Colonic mucosa (tissue), 4 donors: Measurements from ENCODE around the gene MMUT. TPM values are rescaled to one million over a fixed set of nuclear protein-coding genes. Genes with fewer than 3 reads are reported as not detected.
"Not testable (repeated sequence)": the region's sequence is repeated elsewhere in the genome, so short reads cannot be mapped to it uniquely, and the experiment has no call there.

Experiments
- DNase-seq: peaks from one replicate; pipeline ENCODE4 v3.0.0-alpha.2; 2020
- H3K27ac ChIP-seq: fragments of 200-600 bp; one replicate; pipeline ENCODE4 v1.8.0; 2021
- H3K27me3 ChIP-seq: fragments of 200-600 bp; one replicate; pipeline ENCODE4 v1.8.0; 2021
- H3K36me3 ChIP-seq: fragments of 200-600 bp; one replicate; pipeline ENCODE4 v1.8.0; 2021
- H3K4me1 ChIP-seq: fragments of 200-600 bp; one replicate; pipeline ENCODE4 v1.8.0; 2021; ENCODE audit warnings: mild to moderate bottlenecking
- H3K4me3 ChIP-seq: fragments of 200-600 bp; one replicate; pipeline ENCODE4 v1.8.0; 2021
- H3K9ac ChIP-seq, 2 donors: one replicate each; pipeline ENCODE4 v1.7.0; 2013; ENCODE audit warnings: control low read depth in 2 of 2, low read depth in 2 of 2, low read length in 2 of 2
- H3K9me3 ChIP-seq: fragments of 200-600 bp; one replicate; pipeline ENCODE4 v1.8.0; 2021
- intact Hi-C: fragments of 100-400 bp; cut with DNase I; formaldehyde crosslinking; loops from one replicate; pipeline ENCODE4 v1.14.1; 2022
- total RNA-seq, 2 donors: library from RNA; stranded (reverse); fragmentation: NEBNext Ultra II Directional in 1 of 2; extraction: Animal tissue kit (Norgen Biotek cat#: 25700) in 1 of 2; gene quantifications; one replicate each; pipeline ENCODE4 v1.2.1, GENCODE V29; 2021
- TF ChIP-seq, protein P1 (sequence below): fragments of 200-600 bp; IDR thresholded peaks from one replicate; pipeline ENCODE4 v1.8.0; 2022; ENCODE audit warnings: antibody characterized with exemption, mild to moderate bottlenecking
- donor health status: healthy.
- donor health status: DM: no; HTN: no; CAD: no.
- donor health status: DM: no; HTN: no; CAD: no.

The MMUT gene
- total RNA-seq, 2 donors from 2014 or later, result 23.2 to 56.5 TPM

DNA sequence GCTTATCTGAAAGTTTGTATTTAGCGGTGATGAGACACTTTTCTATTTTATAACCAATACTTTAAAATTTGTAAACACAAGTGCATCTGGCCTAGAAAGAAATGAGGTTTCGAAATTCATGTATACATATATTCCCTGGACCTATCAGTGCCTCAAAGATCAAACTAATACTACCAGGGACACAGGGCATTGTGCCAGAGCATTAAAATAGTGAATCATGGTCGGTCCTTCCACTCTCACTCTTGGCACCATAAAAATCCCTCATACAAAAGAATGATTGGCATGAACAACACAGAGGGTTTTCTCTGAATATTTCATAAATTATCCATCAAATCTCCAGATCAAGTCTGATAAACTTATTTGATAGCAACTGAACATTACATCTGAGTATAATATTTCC, 62.0 kb downstream of the MMUT start:
- Histone ChIP-seq H3K4me1 (no peaks in the 10 kb centered on the region), H3K36me3 (no peaks in the 10 kb centered on the region), H3K27me3 (no peaks in the 10 kb centered on the region), H3K9ac (no peak overlapping the region), H3K4me3 (no peak overlapping the region), H3K27ac (no peak overlapping the region), H3K9me3 (no peaks in the 10 kb centered on the region)
- TF ChIP-seq, protein P1, sequence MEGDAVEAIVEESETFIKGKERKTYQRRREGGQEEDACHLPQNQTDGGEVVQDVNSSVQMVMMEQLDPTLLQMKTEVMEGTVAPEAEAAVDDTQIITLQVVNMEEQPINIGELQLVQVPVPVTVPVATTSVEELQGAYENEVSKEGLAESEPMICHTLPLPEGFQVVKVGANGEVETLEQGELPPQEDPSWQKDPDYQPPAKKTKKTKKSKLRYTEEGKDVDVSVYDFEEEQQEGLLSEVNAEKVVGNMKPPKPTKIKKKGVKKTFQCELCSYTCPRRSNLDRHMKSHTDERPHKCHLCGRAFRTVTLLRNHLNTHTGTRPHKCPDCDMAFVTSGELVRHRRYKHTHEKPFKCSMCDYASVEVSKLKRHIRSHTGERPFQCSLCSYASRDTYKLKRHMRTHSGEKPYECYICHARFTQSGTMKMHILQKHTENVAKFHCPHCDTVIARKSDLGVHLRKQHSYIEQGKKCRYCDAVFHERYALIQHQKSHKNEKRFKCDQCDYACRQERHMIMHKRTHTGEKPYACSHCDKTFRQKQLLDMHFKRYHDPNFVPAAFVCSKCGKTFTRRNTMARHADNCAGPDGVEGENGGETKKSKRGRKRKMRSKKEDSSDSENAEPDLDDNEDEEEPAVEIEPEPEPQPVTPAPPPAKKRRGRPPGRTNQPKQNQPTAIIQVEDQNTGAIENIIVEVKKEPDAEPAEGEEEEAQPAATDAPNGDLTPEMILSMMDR, result no peak
- intact Hi-C loops, result no loop called here
- no peak for DNase-seq

DNA sequence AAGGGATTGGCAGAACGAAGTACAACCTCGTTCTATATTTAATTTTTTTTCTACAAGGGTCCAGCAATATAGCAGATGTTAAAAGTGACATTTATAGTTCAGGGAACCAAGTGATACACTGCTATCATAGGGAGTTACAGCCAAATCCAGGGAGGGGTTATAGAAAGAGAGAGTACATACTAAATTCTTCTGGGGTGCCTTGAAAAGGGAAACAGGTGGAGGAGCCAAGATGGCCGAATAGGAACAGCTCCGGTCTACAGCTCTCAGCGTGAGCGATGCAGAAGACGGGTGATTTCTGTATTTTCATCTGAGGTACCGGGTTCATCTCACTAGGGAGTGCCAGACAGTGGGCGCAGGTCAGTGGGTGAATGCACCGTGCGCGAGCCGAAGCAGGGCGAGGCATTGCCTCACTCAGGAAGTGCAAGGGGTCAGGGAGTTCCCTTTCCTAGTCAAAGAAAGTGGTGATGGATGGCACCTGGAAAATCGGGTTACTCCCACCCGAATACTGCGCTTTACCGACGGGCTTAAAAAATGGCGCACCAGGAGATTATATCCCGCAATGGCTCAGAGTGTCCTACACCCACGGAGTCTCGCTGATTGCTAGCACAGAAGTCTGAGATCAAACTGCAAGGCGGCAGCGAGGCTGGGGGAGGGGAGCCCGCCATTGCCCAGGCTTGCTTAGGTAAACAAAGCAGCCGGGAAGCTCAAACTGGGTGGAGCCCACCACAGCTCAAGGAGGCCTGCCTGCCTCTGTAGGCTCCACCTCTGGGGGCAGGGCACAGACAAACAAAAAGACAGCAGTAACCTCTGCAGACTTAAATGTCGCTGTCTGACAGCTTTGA, 76.2 kb downstream of the MMUT start:
- not testable (repeated sequence) for H3K4me1 ChIP-seq, H3K27ac ChIP-seq, DNase-seq

DNA sequence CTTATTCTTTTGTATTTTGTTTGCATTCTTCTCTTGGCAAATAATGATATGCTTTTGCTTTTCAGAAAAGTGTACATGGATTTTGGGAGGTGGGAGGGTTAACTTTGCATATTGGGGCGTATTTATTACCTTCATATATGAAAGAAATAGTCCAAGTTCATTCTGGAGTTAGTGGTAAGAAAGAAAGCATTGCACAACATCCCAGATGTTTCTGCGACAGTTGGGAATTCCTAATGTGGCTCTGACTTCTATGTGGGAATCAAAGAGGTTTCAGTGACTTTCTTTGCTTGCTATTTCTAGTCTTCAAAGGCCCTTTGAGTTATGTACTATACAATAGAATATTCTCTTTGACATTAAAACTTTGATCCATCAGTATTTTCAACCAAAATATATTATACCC, 78.1 kb downstream of the MMUT start:
- no peak overlapping the region for H3K4me3 ChIP-seq
- intact Hi-C loops, result no loop called here
- no peak overlapping the region for H3K27ac ChIP-seq
- no peaks in the 10 kb centered on the region for H3K27me3 ChIP-seq
- H3K36me3 ChIP-seq, result no peaks in the 10 kb centered on the region
- no peaks in the 10 kb centered on the region for H3K9me3 ChIP-seq
- H3K9ac ChIP-seq, result no peak overlapping the region
- TF ChIP-seq, protein P1, result no peak
- H3K4me1 ChIP-seq, result no peaks in the 10 kb centered on the region
- DNase-seq, result no peak

More for the DNA sequence above, 76.2 kb downstream of the MMUT start:
- H3K36me3 ChIP-seq, H3K4me3 ChIP-seq, H3K27me3 ChIP-seq, intact Hi-C loops, H3K9me3 ChIP-seq, H3K9ac ChIP-seq: not testable (repeated sequence)

Other genes with a start within 250 kb of the MMUT start
- 1 to 10 TPM; 3.7 to 3.9 TPM for gene CENPQ, start 117 bp upstream of the MMUT start, total RNA-seq
- gene GLYATL3, start 36.7 kb upstream of the MMUT start, total RNA-seq, result under 1 TPM in 1 of 2 donors, not detected in 1; 0.25 TPM
- 10 to 100 TPM; 10.4 to 11.2 TPM for gene C6orf141, start 87.4 kb upstream of the MMUT start, total RNA-seq
- under 1 TPM in 1 of 2 donors, not detected in 1; 0.54 TPM for gene RHAG, start 173.6 kb upstream of the MMUT start, total RNA-seq